Measurements from ENCODE around the gene OR4D11.

OR4D11 gene

DNA sequence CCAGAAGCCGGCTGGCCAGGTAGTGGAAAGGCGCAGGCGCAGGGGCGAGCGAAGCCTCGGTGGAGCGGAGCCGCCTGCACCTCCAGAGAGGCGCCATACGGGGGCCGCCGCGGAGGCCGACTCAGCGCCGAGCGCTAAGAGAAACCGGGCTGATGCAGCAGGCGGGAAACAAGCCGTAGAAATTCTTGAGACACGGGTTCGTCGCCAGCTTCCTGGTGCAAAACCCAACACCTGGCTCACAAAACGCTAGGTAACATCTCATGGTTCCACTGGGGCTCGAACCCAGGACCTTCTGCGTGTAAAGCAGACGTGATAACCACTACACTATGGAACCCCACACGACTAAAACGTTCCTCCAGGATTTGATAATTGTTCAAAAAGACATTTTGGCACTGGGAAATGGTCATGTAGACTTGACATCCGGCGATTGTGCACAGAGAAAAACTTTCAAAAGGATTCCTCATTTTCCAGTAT lies 47.0 kb downstream of the OR4D11 start:
- peak; percentile 97 for DNase-seq

DNA sequence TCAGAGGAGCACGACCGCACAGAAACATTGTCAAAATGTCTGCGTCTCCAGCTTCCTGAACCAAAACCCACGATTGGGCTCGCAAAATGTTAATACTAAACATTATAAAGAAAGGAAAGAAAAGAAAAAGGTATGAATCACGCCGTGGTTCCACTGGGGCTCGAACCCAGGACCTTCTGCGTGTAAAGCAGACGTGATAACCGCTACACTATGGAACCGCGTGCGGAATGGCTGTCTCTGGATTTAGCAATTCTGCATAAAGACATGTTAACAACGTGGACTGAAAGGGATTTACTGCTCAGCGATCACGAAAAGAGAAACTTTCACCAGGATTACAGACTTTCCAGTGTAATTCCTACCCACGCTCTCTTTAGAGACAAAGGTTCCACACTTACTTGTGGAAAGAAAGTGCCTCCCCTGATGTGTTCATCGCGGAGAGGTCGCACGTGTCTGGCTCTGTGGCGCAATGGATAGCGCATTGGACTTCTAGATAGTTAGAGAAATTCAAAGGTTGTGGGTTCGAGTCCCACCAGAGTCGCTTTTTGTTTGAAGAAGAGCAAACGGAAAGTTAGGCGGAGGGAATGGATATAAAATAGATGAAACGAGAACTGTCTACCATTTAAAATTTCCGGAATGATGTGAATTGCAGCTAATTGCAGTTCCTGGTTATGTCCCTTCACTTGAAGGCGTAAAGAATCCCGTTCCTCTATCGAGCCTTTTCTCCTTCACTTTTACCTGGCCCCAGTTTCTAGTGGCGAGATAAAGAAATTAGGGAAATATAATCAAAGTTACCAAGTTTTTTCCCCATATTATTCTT lies 47.7 kb downstream of the OR4D11 start:
- DNase-seq = peak; percentile 89

DNA sequence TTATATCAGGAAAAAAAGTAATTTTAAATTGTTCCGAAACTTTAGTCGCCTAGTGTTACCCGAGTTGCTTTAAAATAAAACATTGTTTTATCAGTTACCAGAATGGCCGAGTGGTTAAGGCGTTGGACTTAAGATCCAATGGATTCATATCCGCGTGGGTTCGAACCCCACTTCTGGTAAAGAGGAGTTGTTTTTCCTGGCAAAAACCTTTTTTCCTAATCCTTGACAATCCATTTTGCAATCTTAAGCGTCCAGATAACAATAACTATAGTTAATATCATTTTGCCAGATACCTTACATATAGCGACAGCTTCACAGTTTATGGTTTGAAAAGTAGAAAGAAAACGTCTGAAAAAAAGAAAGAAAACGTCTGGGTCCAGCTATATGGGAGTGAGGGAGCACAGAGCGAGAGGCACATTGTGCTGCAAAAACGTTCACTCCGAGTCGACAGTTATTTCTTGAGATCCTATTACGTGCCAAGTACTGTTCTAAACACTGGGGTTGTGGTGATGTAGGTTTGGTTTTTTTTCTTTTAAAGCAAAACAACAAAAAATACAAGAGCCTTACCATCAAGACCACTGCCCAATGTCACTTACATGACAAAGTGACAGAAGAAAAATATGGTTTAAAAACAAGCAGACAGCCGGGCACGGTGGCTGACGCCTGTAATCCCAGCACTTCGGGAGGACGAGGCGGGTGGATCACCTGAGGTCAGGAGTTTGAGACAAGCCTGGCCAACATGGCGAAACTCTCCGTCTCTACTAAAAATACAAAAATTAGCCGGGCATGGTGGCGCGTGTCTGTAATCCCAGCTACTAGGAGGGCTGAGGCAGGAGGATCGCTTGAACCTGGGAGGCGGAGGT lies 48.5 kb downstream of the OR4D11 start:
- DNase-seq = peak; percentile 47

DNA sequence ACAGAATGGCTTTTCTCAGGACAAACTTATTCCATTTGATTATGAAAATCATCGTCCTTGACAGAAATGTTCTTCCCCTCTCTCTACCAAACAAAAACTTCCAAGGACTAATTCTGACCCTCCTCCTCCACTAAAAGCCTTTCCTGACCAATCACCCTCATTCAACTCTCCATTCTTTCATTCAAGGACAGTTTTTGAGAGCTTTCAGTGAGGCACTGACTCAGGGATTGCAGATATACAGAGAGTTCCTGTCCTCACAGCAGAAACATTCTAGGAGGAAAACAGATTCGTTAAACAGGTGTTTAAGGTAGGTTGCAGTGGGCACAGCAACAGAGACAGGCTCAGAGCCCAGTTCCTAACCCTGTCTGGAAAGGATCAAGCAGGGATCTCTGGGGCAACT lies 49.5 kb downstream of the OR4D11 start:
- no peak for DNase-seq

DNA sequence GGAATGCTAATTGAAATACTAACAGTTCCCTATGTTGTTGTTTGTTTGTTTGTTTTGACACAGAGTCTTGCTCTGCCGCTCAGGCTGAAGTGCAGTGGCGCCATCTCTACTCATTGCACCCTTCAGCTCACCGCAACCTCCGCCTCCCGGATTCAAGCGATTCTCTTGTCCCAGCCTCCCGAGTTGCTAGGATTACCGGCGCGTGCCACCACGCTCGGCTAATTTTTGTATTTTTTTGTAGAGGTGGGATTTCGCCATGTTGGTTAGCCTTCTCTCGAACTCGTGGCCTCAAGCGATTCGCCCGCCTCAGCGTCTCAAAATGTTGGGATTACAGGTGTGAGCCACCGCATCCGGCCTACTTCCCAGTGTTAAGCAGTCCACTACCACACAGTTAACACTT lies 49.9 kb downstream of the OR4D11 start:
- no peak for DNase-seq
